HFFc6 (cell line): ENCODE results near the gene SHMT2. TPM values are rescaled to one million over a fixed set of nuclear protein-coding genes. Genes with fewer than 3 reads are reported as not detected.

ENCODE experiments used
- DNase-seq: peaks from one replicate; pipeline ENCODE4 v3.0.0-alpha.2; 2018
- H3K27ac Mint-ChIP-seq: 2 replicates; pipeline ENCODE4 v1.8.0; 2020; ENCODE audit warnings: mild to moderate bottlenecking, mixed read lengths
- H3K27me3 Mint-ChIP-seq: 2 replicates; pipeline ENCODE4 v1.8.0; 2021; ENCODE audit warnings: mild to moderate bottlenecking, moderate library complexity, mixed read lengths; ENCODE audit not compliant: insufficient read depth
- H3K36me3 Mint-ChIP-seq: 2 replicates; pipeline ENCODE4 v1.8.0; 2021; ENCODE audit warnings: low read depth, mixed read lengths
- H3K4me1 Mint-ChIP-seq: 2 replicates; pipeline ENCODE4 v1.8.0; 2020; ENCODE audit warnings: low read depth, mixed read lengths
- H3K4me3 Mint-ChIP-seq: 2 replicates; pipeline ENCODE4 v1.8.0; 2020; ENCODE audit warnings: mild to moderate bottlenecking, moderate library complexity, mixed read lengths
- H3K9me3 Mint-ChIP-seq: 2 replicates; pipeline ENCODE4 v1.8.0; 2020; ENCODE audit warnings: mild to moderate bottlenecking, mixed read lengths
- long read RNA-seq: library from polyadenylated mRNA; unstranded; transcript quantifications from one replicate; pipeline ENCODE4 v2.0.0, GENCODE V29; 2019
- total RNA-seq, 6 experiments: library from RNA; stranded (reverse); fragmentation: NEBNext Ultra II Directional; extraction: Animal tissue kit (Norgen Biotek cat#: 25700); gene quantifications; 2 replicates in 1 of 6; 3 replicates in 5 of 6; pipeline ENCODE4 v1.2.3, GENCODE V29; 2021
- TF ChIP-seq, protein P1 (sequence below): fragments of 200-600 bp; sonication (generic); IDR thresholded peaks from 2 replicates; pipeline ENCODE4 v1.5.0; 2021; ENCODE audit warnings: antibody characterized with exemption, mild to moderate bottlenecking

The SHMT2 gene
- 100 to 1,000 TPM; 112 to 127 (median 126) TPM for total RNA-seq
- long read RNA-seq, transcript SHMT2-201 (12 exons, 2,537 nt), result major isoform, 122 of 203 reads
- long read RNA-seq, transcript SHMT2-229 (11 exons, 1,659 nt), result minor isoform, 10 of 203 reads
- long read RNA-seq, transcript SHMT2-202 (12 exons, 2,006 nt), result minor isoform, 15 of 203 reads
- long read RNA-seq, partial matches to known transcripts, result 23 of 203 reads
- long read RNA-seq, other reads (novel, unspliced or antisense), result 29 of 203 reads

GRCh38 chr12:57229634-57230380 lies at the start of gene SHMT2:
Gene SHMT2 (plus strand): TSS chr12:57229711. CDS start chr12:57229779, 68 bp downstream.
- H3K4me1 Mint-ChIP-seq, result peaks cover 46% of the 10 kb centered on the region
- DNase-seq, result peak; percentile 92
- H3K36me3 Mint-ChIP-seq, result peaks cover 28% of the 10 kb centered on the region
- H3K9me3 Mint-ChIP-seq, result no peaks in the 10 kb centered on the region
- peak within 1 kb of the TSS; percentile 100 for H3K27ac Mint-ChIP-seq
- H3K27me3 Mint-ChIP-seq, result peaks cover 4% of the 10 kb centered on the region
- TF ChIP-seq, protein P1, sequence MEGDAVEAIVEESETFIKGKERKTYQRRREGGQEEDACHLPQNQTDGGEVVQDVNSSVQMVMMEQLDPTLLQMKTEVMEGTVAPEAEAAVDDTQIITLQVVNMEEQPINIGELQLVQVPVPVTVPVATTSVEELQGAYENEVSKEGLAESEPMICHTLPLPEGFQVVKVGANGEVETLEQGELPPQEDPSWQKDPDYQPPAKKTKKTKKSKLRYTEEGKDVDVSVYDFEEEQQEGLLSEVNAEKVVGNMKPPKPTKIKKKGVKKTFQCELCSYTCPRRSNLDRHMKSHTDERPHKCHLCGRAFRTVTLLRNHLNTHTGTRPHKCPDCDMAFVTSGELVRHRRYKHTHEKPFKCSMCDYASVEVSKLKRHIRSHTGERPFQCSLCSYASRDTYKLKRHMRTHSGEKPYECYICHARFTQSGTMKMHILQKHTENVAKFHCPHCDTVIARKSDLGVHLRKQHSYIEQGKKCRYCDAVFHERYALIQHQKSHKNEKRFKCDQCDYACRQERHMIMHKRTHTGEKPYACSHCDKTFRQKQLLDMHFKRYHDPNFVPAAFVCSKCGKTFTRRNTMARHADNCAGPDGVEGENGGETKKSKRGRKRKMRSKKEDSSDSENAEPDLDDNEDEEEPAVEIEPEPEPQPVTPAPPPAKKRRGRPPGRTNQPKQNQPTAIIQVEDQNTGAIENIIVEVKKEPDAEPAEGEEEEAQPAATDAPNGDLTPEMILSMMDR, result no peak
- H3K4me3 Mint-ChIP-seq, result peak within 1 kb of the TSS; percentile 99

DNA sequence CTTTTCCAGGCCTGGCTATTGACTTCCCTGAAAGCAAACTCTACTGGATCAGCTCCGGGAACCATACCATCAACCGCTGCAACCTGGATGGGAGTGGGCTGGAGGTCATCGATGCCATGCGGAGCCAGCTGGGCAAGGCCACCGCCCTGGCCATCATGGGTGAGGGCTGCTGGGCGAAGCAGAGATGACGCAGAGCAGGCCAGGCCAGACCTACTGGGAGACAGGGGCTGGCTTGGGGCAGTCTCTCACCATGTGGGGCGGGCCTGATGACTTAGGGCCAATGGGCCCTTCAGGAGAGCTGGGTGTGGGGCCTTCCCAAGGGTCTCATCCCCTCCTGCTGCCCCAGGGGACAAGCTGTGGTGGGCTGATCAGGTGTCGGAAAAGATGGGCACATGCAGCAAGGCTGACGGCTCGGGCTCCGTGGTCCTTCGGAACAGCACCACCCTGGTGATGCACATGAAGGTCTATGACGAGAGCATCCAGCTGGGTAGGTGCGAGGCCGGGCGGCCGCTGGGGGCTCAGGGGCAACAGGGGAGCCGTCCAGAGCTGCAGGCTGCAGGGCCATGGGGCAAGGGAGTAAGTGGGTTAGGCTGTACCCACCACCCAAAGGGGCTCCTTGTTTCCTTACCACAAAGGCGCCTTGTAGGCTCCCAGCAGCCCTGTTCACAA lies 49.1 kb upstream of the SHMT2 start:
- H3K27ac Mint-ChIP-seq, result no peak overlapping the region

DNA sequence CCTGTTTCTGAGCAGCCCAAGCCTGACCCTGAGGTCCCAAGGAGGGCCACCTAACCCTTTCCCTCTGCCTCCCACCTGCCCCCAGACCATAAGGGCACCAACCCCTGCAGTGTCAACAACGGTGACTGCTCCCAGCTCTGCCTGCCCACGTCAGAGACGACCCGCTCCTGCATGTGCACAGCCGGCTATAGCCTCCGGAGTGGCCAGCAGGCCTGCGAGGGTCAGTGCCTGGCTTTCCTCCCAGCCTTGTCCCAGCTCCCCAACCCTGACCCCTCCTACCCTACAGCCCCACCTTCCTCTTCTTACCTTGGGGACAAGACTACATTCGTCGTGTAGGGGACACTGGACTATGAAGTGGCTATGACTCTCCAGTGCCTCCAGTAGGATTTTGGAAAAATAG lies 48.4 kb upstream of the SHMT2 start:
- TF ChIP-seq, protein P1, result no peak
- H3K27me3 Mint-ChIP-seq, result peaks cover 12% of the 10 kb centered on the region
- H3K4me3 Mint-ChIP-seq, result no peak overlapping the region
- peaks cover 43% of the 10 kb centered on the region for H3K36me3 Mint-ChIP-seq
- peaks cover 15% of the 10 kb centered on the region for H3K4me1 Mint-ChIP-seq
- no peaks in the 10 kb centered on the region for H3K9me3 Mint-ChIP-seq
- DNase-seq, result no peak
- peak overlapping the region; percentile 41 for H3K27ac Mint-ChIP-seq

More for the DNA sequence above, 49.1 kb upstream of the SHMT2 start:
- no peak for DNase-seq
- Mint-ChIP-seq H3K4me1 (peaks cover 21% of the 10 kb centered on the region), H3K27me3 (peaks cover 18% of the 10 kb centered on the region), H3K9me3 (no peaks in the 10 kb centered on the region), H3K36me3 (peaks cover 46% of the 10 kb centered on the region), H3K4me3 (no peak overlapping the region)
- TF ChIP-seq, protein P1, result no peak

DNA sequence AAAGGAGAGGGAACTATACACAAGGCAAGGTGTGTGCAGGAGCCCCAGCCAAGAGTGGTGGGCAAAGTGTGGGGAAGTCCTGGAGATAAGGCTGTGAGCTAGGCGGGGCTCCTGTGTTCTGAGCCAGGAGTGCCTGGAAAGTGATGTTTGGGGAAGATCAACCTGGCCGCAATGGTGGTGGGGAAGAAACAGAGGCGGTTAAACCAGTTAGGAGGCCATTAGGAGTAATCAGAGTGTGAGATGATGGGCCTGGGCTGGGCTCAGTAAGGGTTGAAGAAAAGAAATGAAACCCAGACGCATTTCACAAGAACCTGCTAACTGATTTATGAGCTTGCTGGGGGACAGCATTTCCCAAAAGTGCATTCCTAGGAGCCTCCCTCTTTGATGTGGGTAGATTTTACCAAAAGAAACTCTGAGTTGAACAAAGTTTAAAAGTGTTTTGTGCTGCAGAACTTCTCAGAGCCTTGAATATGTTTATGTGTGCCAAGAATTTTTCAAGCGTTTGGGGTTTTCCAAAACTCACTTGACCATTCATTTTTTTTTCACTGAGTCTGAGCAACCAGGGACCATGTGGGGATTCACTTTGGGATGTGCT lies 47.9 kb upstream of the SHMT2 start:
- Mint-ChIP-seq H3K9me3 (no peaks in the 10 kb centered on the region), H3K27ac (peak overlapping the region; percentile 41)

More for the DNA sequence above, 47.9 kb upstream of the SHMT2 start:
- Mint-ChIP-seq H3K36me3 (peaks cover 38% of the 10 kb centered on the region), H3K27me3 (peaks cover 12% of the 10 kb centered on the region), H3K4me3 (no peak overlapping the region), H3K4me1 (peaks cover 9% of the 10 kb centered on the region)
- TF ChIP-seq, protein P1, result no peak
- DNase-seq, result no peak
